OCI-LY1 (cell line): ENCODE data around the gene GLI3.

Experiments used
- H2AFZ ChIP-seq: fragments of 200-600 bp; sonication (generic), shearing (Covaris generic); 2 replicates; pipeline ENCODE4 v1.6.0; 2014; ENCODE audit warnings: antibody characterized with exemption, mild to moderate bottlenecking, low read length
- H3F3A ChIP-seq: fragments of 200-600 bp; sonication (generic), shearing (Covaris generic); 2 replicates; pipeline ENCODE4 v1.6.0; 2014; ENCODE audit warnings: mild to moderate bottlenecking, antibody characterized with exemption, low read length, moderate library complexity; ENCODE audit not compliant: insufficient read depth
- H3K27ac ChIP-seq: fragments of 200-600 bp; sonication (generic); 2 replicates; pipeline ENCODE4 v1.5.1; 2014; ENCODE audit warnings: low read length, mixed run types, mild to moderate bottlenecking, low read depth; ENCODE audit not compliant: poor library complexity, severe bottlenecking
- H3K27me3 ChIP-seq: fragments of 200-600 bp; sonication (generic); 2 replicates; pipeline ENCODE4 v1.6.0; 2014; ENCODE audit warnings: antibody characterized with exemption, mild to moderate bottlenecking, low read length, moderate library complexity; ENCODE audit not compliant: insufficient read depth
- H3K36me3 ChIP-seq: fragments of 200-600 bp; sonication (generic); 2 replicates; pipeline ENCODE4 v1.6.1; 2014; ENCODE audit warnings: mild to moderate bottlenecking, antibody characterized with exemption, low read length, moderate library complexity, mixed read lengths; ENCODE audit not compliant: insufficient read depth
- H3K4me1 ChIP-seq: fragments of 200-600 bp; sonication (generic); 2 replicates; pipeline ENCODE4 v1.5.1; 2014; ENCODE audit warnings: mild to moderate bottlenecking, low read length, moderate library complexity; ENCODE audit not compliant: insufficient read depth, severe bottlenecking
- H3K4me2 ChIP-seq: fragments of 200-600 bp; sonication (generic), shearing (Covaris generic); 2 replicates; pipeline ENCODE4 v1.6.1; 2014; ENCODE audit warnings: low read length
- H3K4me3 ChIP-seq: fragments of 200-600 bp; sonication (generic); 2 replicates; pipeline ENCODE4 v1.5.1; 2014; ENCODE audit warnings: low read length, low read depth, mild to moderate bottlenecking, mixed read lengths; ENCODE audit not compliant: poor library complexity, severe bottlenecking
- H3K79me2 ChIP-seq: fragments of 200-600 bp; shearing (Covaris generic); 2 replicates; pipeline ENCODE4 v1.6.1; 2016; ENCODE audit warnings: mixed run types, low read length, mixed read lengths; ENCODE audit not compliant: insufficient read depth
- H3K9ac ChIP-seq: fragments of 200-600 bp; sonication (generic), shearing (Covaris generic); 2 replicates; pipeline ENCODE4 v1.6.1; 2014; ENCODE audit warnings: mild to moderate bottlenecking, low read length, mixed read lengths
- H3K9me2 ChIP-seq: fragments of 200-600 bp; sonication (generic), shearing (Covaris generic); 2 replicates; pipeline ENCODE4 v1.6.1; 2014; ENCODE audit warnings: low read depth, mild to moderate bottlenecking, low read length, mixed read lengths
- H3K9me3 ChIP-seq: fragments of 200-600 bp; shearing (Covaris generic); 2 replicates; pipeline ENCODE4 v1.6.1; 2014; ENCODE audit warnings: low read length, mixed read lengths
- H4K20me1 ChIP-seq: fragments of 200-600 bp; sonication (generic), shearing (Covaris generic); 2 replicates; pipeline ENCODE4 v1.6.0; 2016; ENCODE audit warnings: mild to moderate bottlenecking, low read length; ENCODE audit not compliant: insufficient read depth
- CTCF ChIP-seq: fragments of 200-600 bp; sonication (generic), shearing (Covaris generic); IDR thresholded peaks from 2 replicates; pipeline ENCODE4 v1.5.1; 2017; ENCODE audit warnings: mild to moderate bottlenecking, antibody characterized with exemption, low read length, moderate library complexity, mixed read lengths
- EZH2 ChIP-seq: fragments of 200-600 bp; sonication (generic), shearing (Covaris generic); IDR thresholded peaks from 2 replicates; pipeline ENCODE4 v1.8.0; 2017; ENCODE audit warnings: borderline replicate concordance, mixed run types, mild to moderate bottlenecking, antibody characterized with exemption, low read length, moderate library complexity, mixed read lengths

Gene GLI3

GRCh38 chr7:42055171-42055570 is 181.8 kb downstream of the GLI3 start:
- H4K20me1 ChIP-seq: no peaks in the 10 kb centered on the region
- no peaks in the 10 kb centered on the region for H3K27me3 ChIP-seq
- H3K27ac ChIP-seq: no peak overlapping the region
- no peaks in the 10 kb centered on the region for H3K9me3 ChIP-seq
- H3K79me2 ChIP-seq: no peaks in the 10 kb centered on the region
- H3K4me3 ChIP-seq: no peak overlapping the region
- no peaks in the 10 kb centered on the region for H3K9me2 ChIP-seq
- no peak overlapping the region for H3K9ac ChIP-seq
- H3K4me2 ChIP-seq: no peak overlapping the region
- no peaks in the 10 kb centered on the region for H3K4me1 ChIP-seq
- no peaks in the 10 kb centered on the region for H3F3A ChIP-seq
- H2AFZ ChIP-seq: no peak overlapping the region
- H3K36me3 ChIP-seq: no peaks in the 10 kb centered on the region
- TF ChIP-seq EZH2 (no peak), CTCF (no peak)

GRCh38 chr7:42053834-42054233 is 183.2 kb downstream of the GLI3 start:
- no peaks in the 10 kb centered on the region for H3K36me3 ChIP-seq
- H3K27ac ChIP-seq: no peak overlapping the region

GRCh38 chr7:42049761-42050160 is 187.2 kb downstream of the GLI3 start:
- H3K27ac ChIP-seq: no peak overlapping the region
- H3K4me2 ChIP-seq: no peak overlapping the region
- no peaks in the 10 kb centered on the region for H3K9me2 ChIP-seq
- no peaks in the 10 kb centered on the region for H3K36me3 ChIP-seq
- no peak overlapping the region for H3K4me3 ChIP-seq
- no peak overlapping the region for H3K9ac ChIP-seq
- no peak overlapping the region for H2AFZ ChIP-seq
- no peaks in the 10 kb centered on the region; the same call in 1 of the 2 replicates for H3K27me3 ChIP-seq
- no peaks in the 10 kb centered on the region for H3K9me3 ChIP-seq
- H4K20me1 ChIP-seq: no peaks in the 10 kb centered on the region
- TF ChIP-seq EZH2: no peak
- no peak for TF ChIP-seq CTCF
- no peaks in the 10 kb centered on the region for H3K4me1 ChIP-seq
- H3K79me2 ChIP-seq: no peaks in the 10 kb centered on the region
- no peaks in the 10 kb centered on the region for H3F3A ChIP-seq

More at GRCh38 chr7:42053834-42054233, 183.2 kb downstream of the GLI3 start:
- no peaks in the 10 kb centered on the region for H3K79me2 ChIP-seq
- H3K4me2 ChIP-seq: no peak overlapping the region
- H4K20me1 ChIP-seq: no peaks in the 10 kb centered on the region
- H2AFZ ChIP-seq: no peak overlapping the region
- H3K9me2 ChIP-seq: no peaks in the 10 kb centered on the region
- H3K4me3 ChIP-seq: no peak overlapping the region
- no peaks in the 10 kb centered on the region for H3K9me3 ChIP-seq
- H3F3A ChIP-seq: no peaks in the 10 kb centered on the region
- H3K9ac ChIP-seq: no peak overlapping the region
- TF ChIP-seq CTCF (no peak), EZH2 (no peak)
- H3K4me1 ChIP-seq: no peaks in the 10 kb centered on the region
- no peaks in the 10 kb centered on the region; the same call in 1 of the 2 replicates for H3K27me3 ChIP-seq
